ENCODE measurements around the gene SLC35D1. TPM values are rescaled to one million over a fixed set of nuclear protein-coding genes. Genes with fewer than 3 reads are reported as not detected.
"Not testable (repeated sequence)": the region's sequence is repeated elsewhere in the genome, so short reads cannot be mapped to it uniquely, and the experiment has no call there.

Gene SLC35D1
- total RNA-seq, 4 donors from 2014 or later, result 7.5 to 9.4 (median 8.2) TPM

GRCh38 chr1:67077593-67077992 lies 23.6 kb upstream of the SLC35D1 start:
- intact Hi-C loops (cut with DNase I), result no loop called here

GRCh38 chr1:67072749-67073148 lies 18.8 kb upstream of the SLC35D1 start:
- no peaks in the 10 kb centered on the region for H3K27me3 ChIP-seq
- no peak overlapping the region for H3K27ac ChIP-seq (replicated peaks in 1 of 4)
- H3K4me3 ChIP-seq, result no peak overlapping the region
- H3K36me3 ChIP-seq, result no peaks in the 10 kb centered on the region
- H3K4me1 ChIP-seq, result no peaks in the 10 kb centered on the region
- TF ChIP-seq POLR2AphosphoS5 (IDR thresholded peaks at IDR 0.05) (no peak), CTCF (IDR thresholded peaks at IDR 0.05) (no peak), POLR2A (IDR thresholded peaks at IDR 0.05; ENCODE audit: low read depth) (no peak), EP300 (IDR thresholded peaks at IDR 0.05) (no peak)
- peaks cover 0 to 6% (median 4%) of the 10 kb centered on the region in 4 donors for H3K9me3 ChIP-seq
- intact Hi-C loops (cut with DNase I), result no loop called here
- 95% methylated on average over 1 of the region's 1 CpG for WGBS
- no peak for DNase-seq (ENCODE audit: extremely low spot score)

More at GRCh38 chr1:67077593-67077992, 23.6 kb upstream of the SLC35D1 start:
- Histone ChIP-seq H3K36me3 (no peaks in the 10 kb centered on the region), H3K4me3 (no peak overlapping the region), H3K27me3 (no peaks in the 10 kb centered on the region), H3K4me1 (no peaks in the 10 kb centered on the region), H3K9me3 (peaks cover 0 to 3% (median 0%) of the 10 kb centered on the region in 4 donors), H3K27ac (replicated peaks in 1 of 4) (no peak overlapping the region)
- TF ChIP-seq CTCF (IDR thresholded peaks at IDR 0.05) (no peak), POLR2AphosphoS5 (IDR thresholded peaks at IDR 0.05) (no peak), POLR2A (IDR thresholded peaks at IDR 0.05; ENCODE audit: low read depth) (no peak), EP300 (IDR thresholded peaks at IDR 0.05) (no peak)
- 100% methylated on average over 1 of the region's 1 CpG for WGBS
- DNase-seq (ENCODE audit: extremely low spot score), result no peak

DNA sequence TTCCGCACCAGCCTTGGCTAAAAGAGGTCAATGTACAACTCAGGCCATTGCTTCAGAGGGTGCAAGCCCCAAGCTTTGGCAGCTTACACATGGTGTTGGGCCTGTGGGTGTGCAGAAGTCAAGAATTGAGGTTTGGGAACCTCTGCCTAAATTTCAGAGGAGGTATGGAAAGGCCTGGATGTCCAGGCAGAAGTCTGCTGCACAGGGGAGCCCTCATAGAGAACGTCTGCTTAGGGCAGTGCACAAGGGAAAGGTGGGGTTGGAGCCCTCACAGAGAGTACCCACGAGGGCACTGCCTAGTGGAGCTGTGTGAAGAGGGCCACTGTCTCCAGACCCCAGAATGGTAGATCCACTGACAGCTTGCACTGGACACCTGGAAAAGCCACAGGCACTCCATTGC lies 13.7 kb upstream of the SLC35D1 start:
- intact Hi-C loops (cut with DNase I); H3K4me3 ChIP-seq; DNase-seq (ENCODE audit: extremely low spot score); H3K36me3 ChIP-seq; H3K27me3 ChIP-seq; H3K4me1 ChIP-seq; H3K9me3 ChIP-seq; H3K27ac ChIP-seq (replicated peaks in 1 of 4): not testable (repeated sequence)
- 58% methylated on average over 2 of the region's 3 CpGs for WGBS

DNA sequence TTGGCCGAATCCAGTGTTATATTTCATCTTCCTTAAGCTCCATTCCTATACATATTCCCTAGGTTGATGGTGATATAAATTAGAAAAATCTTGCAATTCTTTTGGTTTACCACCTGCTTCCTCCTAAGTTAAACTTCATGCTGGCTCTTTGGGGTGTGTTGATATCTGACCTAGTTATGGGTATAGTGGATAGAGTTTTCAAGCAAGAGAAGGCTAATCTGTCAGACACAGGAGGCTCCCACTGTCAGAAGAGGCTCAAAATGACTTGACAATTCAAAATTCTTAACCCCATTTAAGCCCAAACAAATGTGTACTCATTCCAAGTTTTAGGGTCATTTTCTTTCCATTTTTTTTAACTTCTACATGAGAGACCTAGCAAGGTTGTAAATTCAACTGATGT lies 8.5 kb upstream of the SLC35D1 start:
- 100% methylated on average over 1 of the region's 1 CpG for WGBS
- Histone ChIP-seq H3K9me3 (no peaks in the 10 kb centered on the region), H3K36me3 (no peaks in the 10 kb centered on the region), H3K27me3 (no peaks in the 10 kb centered on the region), H3K4me1 (no peaks in the 10 kb centered on the region), H3K4me3 (no peak overlapping the region), H3K27ac (replicated peaks in 1 of 4) (no peak overlapping the region)
- intact Hi-C loops (cut with DNase I), result no loop called here
- no peak for DNase-seq (ENCODE audit: extremely low spot score)
- TF ChIP-seq POLR2A (IDR thresholded peaks at IDR 0.05; ENCODE audit: low read depth), result no peak
- no peak for TF ChIP-seq EP300 (IDR thresholded peaks at IDR 0.05)
- no peak for TF ChIP-seq CTCF (IDR thresholded peaks at IDR 0.05)
- TF ChIP-seq POLR2AphosphoS5 (IDR thresholded peaks at IDR 0.05), result no peak

- intact Hi-C loops (cut with DNase I), result no loop called here
- Histone ChIP-seq H3K27ac (replicated peaks in 1 of 4) (no peak overlapping the region), H3K27me3 (no peaks in the 10 kb centered on the region), H3K36me3 (no peaks in the 10 kb centered on the region), H3K9me3 (no peaks in the 10 kb centered on the region), H3K4me3 (no peak overlapping the region), H3K4me1 (no peaks in the 10 kb centered on the region)
- WGBS, result 93% methylated on average over 2 of the region's 2 CpGs
- DNase-seq (ENCODE audit: extremely low spot score), result no peak
- TF ChIP-seq POLR2AphosphoS5 (IDR thresholded peaks at IDR 0.05) (no peak), POLR2A (IDR thresholded peaks at IDR 0.05; ENCODE audit: low read depth) (no peak), CTCF (IDR thresholded peaks at IDR 0.05) (no peak), EP300 (IDR thresholded peaks at IDR 0.05) (no peak)
Observed at GRCh38 chr1:67061266-67061665, 7.3 kb upstream of the SLC35D1 start.

Data from esophagus muscularis mucosa (tissue), 4 donors.